ENCODE data around the gene BFAR.

The BFAR gene

DNA sequence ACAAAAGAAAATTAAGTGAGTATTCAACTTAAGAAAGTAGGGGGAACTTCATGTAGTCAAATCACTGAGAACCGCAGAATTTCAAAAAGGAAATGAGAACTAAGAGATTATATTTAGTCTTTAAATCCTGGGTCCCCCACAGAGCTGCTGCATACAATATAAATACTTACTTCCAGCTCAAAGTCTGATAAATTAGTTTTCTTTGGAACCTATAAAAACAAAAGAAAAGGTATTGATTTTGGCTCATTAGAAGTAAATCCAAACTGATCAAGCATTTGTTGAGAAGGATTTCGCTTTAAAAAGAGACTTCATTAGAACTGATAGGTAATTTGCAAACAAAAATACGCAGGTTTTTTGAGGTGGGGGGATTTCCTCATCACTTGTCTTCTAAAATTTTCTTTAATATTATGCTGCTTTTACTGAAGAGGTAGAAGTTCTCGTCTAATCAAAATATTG, 24.6 kb upstream of the BFAR start:
- Histone ChIP-seq H3K27ac (ENCODE audit: low read depth, low read length, poor library complexity, severe bottlenecking) (peak overlapping the region; percentile 95), H3K4me2 (ENCODE audit: low read length) (peak overlapping the region; percentile 58), H3K4me1 (ENCODE audit: insufficient read depth, low read length, severe bottlenecking) (peaks cover 82% of the 10 kb centered on the region), H3K9ac (ENCODE audit: low read length) (peak overlapping the region; percentile 38), H2AFZ (ENCODE audit: low read length) (no peak overlapping the region), H3F3A (ENCODE audit: insufficient read depth, low read length) (peaks cover 5% of the 10 kb centered on the region; the same call in 1 of the 2 replicates), H3K27me3 (ENCODE audit: insufficient read depth, low read length) (no peaks in the 10 kb centered on the region), H3K9me2 (ENCODE audit: low read depth, low read length) (no peaks in the 10 kb centered on the region), H3K79me2 (ENCODE audit: insufficient read depth, low read length) (no peaks in the 10 kb centered on the region), H3K4me3 (ENCODE audit: low read depth, low read length, poor library complexity, severe bottlenecking) (peak overlapping the region; percentile 22), H3K36me3 (ENCODE audit: insufficient read depth, low read length) (peaks cover 63% of the 10 kb centered on the region), H3K9me3 (ENCODE audit: low read length) (no peaks in the 10 kb centered on the region), H4K20me1 (ENCODE audit: insufficient read depth, low read length) (no peaks in the 10 kb centered on the region)
- no peak for TF ChIP-seq CTCF (IDR thresholded peaks at IDR 0.05; ENCODE audit: low read length)
- TF ChIP-seq EZH2 (IDR thresholded peaks at IDR 0.05; ENCODE audit: borderline replicate concordance, low read length) = no peak

- Histone ChIP-seq H3K36me3 (ENCODE audit: insufficient read depth, low read length) (peaks cover 63% of the 10 kb centered on the region), H3K4me3 (ENCODE audit: low read depth, low read length, poor library complexity, severe bottlenecking) (peak overlapping the region; percentile 13), H3K79me2 (ENCODE audit: insufficient read depth, low read length) (no peaks in the 10 kb centered on the region), H3K9ac (ENCODE audit: low read length) (peak overlapping the region; percentile 38), H3K9me3 (ENCODE audit: low read length) (no peaks in the 10 kb centered on the region), H3K27me3 (ENCODE audit: insufficient read depth, low read length) (no peaks in the 10 kb centered on the region), H4K20me1 (ENCODE audit: insufficient read depth, low read length) (no peaks in the 10 kb centered on the region), H3K4me1 (ENCODE audit: insufficient read depth, low read length, severe bottlenecking) (peaks cover 78% of the 10 kb centered on the region), H3F3A (ENCODE audit: insufficient read depth, low read length) (peaks cover 5% of the 10 kb centered on the region; the same call in 1 of the 2 replicates), H2AFZ (ENCODE audit: low read length) (no peak overlapping the region), H3K9me2 (ENCODE audit: low read depth, low read length) (no peaks in the 10 kb centered on the region), H3K4me2 (ENCODE audit: low read length) (peak overlapping the region; percentile 58), H3K27ac (ENCODE audit: low read depth, low read length, poor library complexity, severe bottlenecking) (peak overlapping the region; percentile 95)
- no peak for TF ChIP-seq CTCF (IDR thresholded peaks at IDR 0.05; ENCODE audit: low read length)
- TF ChIP-seq EZH2 (IDR thresholded peaks at IDR 0.05; ENCODE audit: borderline replicate concordance, low read length) = no peak
Measured at GRCh38 chr16:14608604-14609003, 24.1 kb upstream of the BFAR start.

GRCh38 chr16:14609716-14610115, 23.0 kb upstream of the BFAR start:
- Histone ChIP-seq H3K36me3 (ENCODE audit: insufficient read depth, low read length) (peaks cover 60% of the 10 kb centered on the region), H3K9ac (ENCODE audit: low read length) (peak overlapping the region; percentile 38), H3K27ac (ENCODE audit: low read depth, low read length, poor library complexity, severe bottlenecking) (peak overlapping the region; percentile 95), H3K9me3 (ENCODE audit: low read length) (no peaks in the 10 kb centered on the region), H3K4me1 (ENCODE audit: insufficient read depth, low read length, severe bottlenecking) (peaks cover 72% of the 10 kb centered on the region), H4K20me1 (ENCODE audit: insufficient read depth, low read length) (no peaks in the 10 kb centered on the region), H3K27me3 (ENCODE audit: insufficient read depth, low read length) (no peaks in the 10 kb centered on the region), H2AFZ (ENCODE audit: low read length) (no peak overlapping the region), H3F3A (ENCODE audit: insufficient read depth, low read length) (peaks cover 5% of the 10 kb centered on the region; the same call in 1 of the 2 replicates), H3K4me2 (ENCODE audit: low read length) (peak overlapping the region; percentile 58), H3K4me3 (ENCODE audit: low read depth, low read length, poor library complexity, severe bottlenecking) (peak overlapping the region; percentile 1), H3K79me2 (ENCODE audit: insufficient read depth, low read length) (no peaks in the 10 kb centered on the region), H3K9me2 (ENCODE audit: low read depth, low read length) (no peaks in the 10 kb centered on the region)
- TF ChIP-seq CTCF (IDR thresholded peaks at IDR 0.05; ENCODE audit: low read length) (no peak), EZH2 (IDR thresholded peaks at IDR 0.05; ENCODE audit: borderline replicate concordance, low read length) (no peak)
